Skeletal muscle cell (primary cell): ENCODE data around the gene NNT.
A peak's percentile ranks its signal among the peaks of the same experiment; 100 is the strongest.

ENCODE experiments used
- DNase-seq: peaks from one replicate; pipeline ENCODE4 v3.0.0-alpha.2; 2010; ENCODE audit warnings: low read depth
- H3K4me3 ChIP-seq: 2 replicates; pipeline ENCODE4 v1.5.1; 2011; ENCODE audit warnings: low read depth, mild to moderate bottlenecking, control low read depth, low read length, moderate library complexity

NNT gene

GRCh38 chr5:43619911-43620310, 16.9 kb downstream of the NNT start:
- no peak overlapping the region for H3K4me3 ChIP-seq
- no peak for DNase-seq

- DNase-seq: no peak
- H3K4me3 ChIP-seq: no peak overlapping the region
These were observed 18.0 kb downstream of the NNT start for GRCh38 chr5:43620944-43621505.

GRCh38 chr5:43622074-43622473, 19.1 kb downstream of the NNT start:
- no peak for DNase-seq

GRCh38 chr5:43623048-43623680, 20.2 kb downstream of the NNT start:
- H3K4me3 ChIP-seq: no peak overlapping the region
- DNase-seq: no peak

More at GRCh38 chr5:43622074-43622473, 19.1 kb downstream of the NNT start:
- H3K4me3 ChIP-seq: no peak overlapping the region

GRCh38 chr5:43627028-43627427, 24.0 kb downstream of the NNT start:
- DNase-seq: peak; percentile 53
- no peak overlapping the region for H3K4me3 ChIP-seq

- no peak overlapping the region for H3K4me3 ChIP-seq
- peak; percentile 48 for DNase-seq
These were observed 28.4 kb downstream of the NNT start for GRCh38 chr5:43631182-43631910.

- DNase-seq: no peak
- no peak overlapping the region for H3K4me3 ChIP-seq
These were observed 31.6 kb downstream of the NNT start for GRCh38 chr5:43634621-43635020.

- DNase-seq: no peak
- no peak overlapping the region for H3K4me3 ChIP-seq
These were observed 32.4 kb downstream of the NNT start for GRCh38 chr5:43635374-43635773.

GRCh38 chr5:43636076-43636475, 33.1 kb downstream of the NNT start:
- no peak for DNase-seq
- H3K4me3 ChIP-seq: no peak overlapping the region

GRCh38 chr5:43637416-43637815, 34.4 kb downstream of the NNT start:
- H3K4me3 ChIP-seq: no peak overlapping the region
- DNase-seq: no peak

- no peak for DNase-seq
- no peak overlapping the region for H3K4me3 ChIP-seq
These were observed 35.1 kb downstream of the NNT start for GRCh38 chr5:43638107-43638506.

GRCh38 chr5:43638546-43638945, 35.6 kb downstream of the NNT start:
- H3K4me3 ChIP-seq: no peak overlapping the region
- DNase-seq: no peak

- DNase-seq: no peak
These were observed 36.6 kb downstream of the NNT start for GRCh38 chr5:43639566-43639965.

GRCh38 chr5:43642428-43642827, 39.4 kb downstream of the NNT start:
- H3K4me3 ChIP-seq: no peak overlapping the region
- DNase-seq: no peak

More at GRCh38 chr5:43639566-43639965, 36.6 kb downstream of the NNT start:
- no peak overlapping the region for H3K4me3 ChIP-seq

- DNase-seq: no peak
- no peak overlapping the region for H3K4me3 ChIP-seq
These were observed 40.3 kb downstream of the NNT start for GRCh38 chr5:43643327-43643726.

- no peak overlapping the region for H3K4me3 ChIP-seq
- no peak for DNase-seq
These were observed 40.8 kb downstream of the NNT start for GRCh38 chr5:43643750-43644149.

GRCh38 chr5:43646992-43647391, 44.0 kb downstream of the NNT start:
- no peak for DNase-seq
- H3K4me3 ChIP-seq: no peak overlapping the region

- DNase-seq: no peak
- H3K4me3 ChIP-seq: no peak overlapping the region
These were observed 44.8 kb downstream of the NNT start for GRCh38 chr5:43647789-43648188.

GRCh38 chr5:43648499-43649124, 45.6 kb downstream of the NNT start:
- DNase-seq: no peak

GRCh38 chr5:43649256-43649655, 46.3 kb downstream of the NNT start:
- peak; percentile 73 for DNase-seq
- no peak overlapping the region for H3K4me3 ChIP-seq

More at GRCh38 chr5:43648499-43649124, 45.6 kb downstream of the NNT start:
- no peak overlapping the region for H3K4me3 ChIP-seq
